HepG2 (cell line): ENCODE data around the gene DEFB113. TPM values are rescaled to one million over a fixed set of nuclear protein-coding genes. Genes with fewer than 3 reads are reported as not detected.

Source experiments
- ATAC-seq: fragments of 200-7000 bp; cut with Tn5 transposase; 3 replicates; pipeline ENCODE4 v1.9.1; 2020; ENCODE audit warnings: mild to moderate bottlenecking, moderate library complexity
- BruUV-seq: library from RNA; stranded (reverse); fragments of 400-500 nt; replicated peaks from 2 replicates; lab custom pipeline; 2021; lab: Mats Ljungman, UMichigan
- CTCF ChIA-PET: fragments of 300-600 bp; formaldehyde crosslinking; extraction: SDS; loops from one replicate; lab custom pipeline; 2021; ENCODE audit warnings: low total read pairs, inconsistent platforms, low intra/inter-chr PET ratio; lab: Yijun Ruan, JAX
- POLR2A ChIA-PET: fragments of 350-600 bp; sonication (Branson Sonifier 250); formaldehyde crosslinking; loops from one replicate; lab custom pipeline; 2020; ENCODE audit warnings: antibody characterized with exemption, inconsistent platforms; lab: Yijun Ruan, JAX
- DNase-seq: peaks from one replicate; pipeline ENCODE4 v3.0.0-alpha.2; 2015; ENCODE audit warnings: low spot score
- FAIRE-seq: peaks from 3 replicates; lab custom pipeline; 2011; peaks lifted over from hg19 to GRCh38; lab: Jason Lieb, UNC
- H2AFZ ChIP-seq: one replicate; pipeline ENCODE4 v1.6.1; 2011; ENCODE audit warnings: low read length, inconsistent platforms
- H3K27ac ChIP-seq: fragments of 300-600 bp; 3 replicates; pipeline ENCODE4 v1.8.0; 2011; ENCODE audit warnings: mixed run types, mild to moderate bottlenecking, mixed read lengths, low read length, inconsistent platforms; ENCODE audit not compliant: insufficient read depth; ENCODE audit errors: extremely low read length
- H3K27me3 ChIP-seq, 2 experiments: fragments of 200-600 bp in 1 of 2; 2 replicates in 1 of 2; 3 replicates in 1 of 2; pipeline versions ENCODE4 v1.6.0 to v1.8.0; 2011; ENCODE audit warnings: low read length in 2 of 2, mild to moderate bottlenecking in 2 of 2, moderate library complexity in 2 of 2, inconsistent platforms in 1 of 2; ENCODE audit not compliant: insufficient read depth in 2 of 2, control insufficient read depth in 1 of 2
- H3K36me3 ChIP-seq, 2 experiments: fragments of 200-600 bp in 1 of 2; replicated peaks in 1 of 2; 2 replicates in 1 of 2; 3 replicates in 1 of 2; pipeline versions ENCODE4 v1.5.1 to v1.8.0; 2011; ENCODE audit warnings: low read length in 2 of 2, inconsistent platforms in 1 of 2; ENCODE audit not compliant: insufficient read depth in 2 of 2, control insufficient read depth in 1 of 2
- H3K4me1 ChIP-seq: 2 replicates; pipeline ENCODE4 v1.5.1; 2012; ENCODE audit warnings: low read length, inconsistent platforms; ENCODE audit not compliant: insufficient read depth
- H3K4me2 ChIP-seq: 2 replicates; pipeline ENCODE4 v1.6.0; 2011; ENCODE audit warnings: low read depth, low read length, inconsistent platforms
- H3K4me3 ChIP-seq, 3 experiments: fragments of 200-600 bp in 1 of 3; sonication (generic), shearing (Covaris generic) in 1 of 3; replicated peaks in 1 of 3; 2 replicates each; pipeline ENCODE4 v1.5.1; 2011 to 2016; ENCODE audit warnings: low read length in 3 of 3, inconsistent platforms in 2 of 3, low read depth in 2 of 3, mild to moderate bottlenecking in 2 of 3, control low read depth in 1 of 3, mixed read lengths in 1 of 3; ENCODE audit not compliant: insufficient read depth in 1 of 3
- H3K79me2 ChIP-seq: one replicate; pipeline ENCODE4 v1.6.1; 2011; ENCODE audit warnings: low read length, inconsistent platforms; ENCODE audit not compliant: insufficient read depth
- H3K9ac ChIP-seq: 2 replicates; pipeline ENCODE4 v1.6.0; 2011; ENCODE audit warnings: mild to moderate bottlenecking, low read depth, low read length, inconsistent platforms; ENCODE audit not compliant: insufficient read depth
- H3K9me3 ChIP-seq: 2 replicates; pipeline ENCODE4 v1.5.1; 2012; ENCODE audit warnings: mild to moderate bottlenecking, low read length
- H4K20me1 ChIP-seq: 2 replicates; pipeline ENCODE4 v1.6.0; 2011; ENCODE audit warnings: inconsistent platforms, mild to moderate bottlenecking, low read length, moderate library complexity; ENCODE audit not compliant: insufficient read depth
- FOSL2 ChIP-seq: sonication (generic); formaldehyde crosslinking; IDR thresholded peaks from 2 replicates; pipeline ENCODE4 v1.4.0; 2020; ENCODE audit warnings: missing genetic modification reagents
- KLF11 ChIP-seq: IDR thresholded peaks from 2 replicates; pipeline ENCODE4 v1.6.1; 2016; ENCODE audit warnings: missing compliant biosample characterization
- KMT2B ChIP-seq: IDR thresholded peaks from 2 replicates; pipeline ENCODE4 v1.6.1; 2016; ENCODE audit warnings: missing genetic modification reagents, missing compliant biosample characterization
- MYC ChIP-seq: sonication (generic); formaldehyde crosslinking; IDR thresholded peaks from 2 replicates; pipeline ENCODE4 v1.9.0; 2021; ENCODE audit warnings: missing genetic modification reagents, borderline replicate concordance
- PHB2 ChIP-seq: fragments of 450-650 bp; IDR thresholded peaks from 2 replicates; pipeline ENCODE4 v1.6.1; 2018; ENCODE audit not compliant: partially characterized antibody
- POLR2G ChIP-seq: fragments of 200-400 bp; formaldehyde crosslinking; IDR thresholded peaks from 2 replicates; pipeline ENCODE4 v1.6.1; 2018; ENCODE audit warnings: mild to moderate bottlenecking, low read depth, low read length, moderate library complexity
- THAP9 ChIP-seq: sonication (generic); formaldehyde crosslinking; IDR thresholded peaks from 2 replicates; pipeline ENCODE4; 2020; ENCODE audit warnings: missing genetic modification reagents, mild to moderate bottlenecking, borderline replicate concordance
- ZNF333 ChIP-seq: sonication (generic); formaldehyde crosslinking; IDR thresholded peaks from 2 replicates; pipeline ENCODE4 v1.4.0; 2020; ENCODE audit warnings: mild to moderate bottlenecking, missing genetic modification reagents, borderline replicate concordance
- ZNF496 ChIP-seq: sonication (generic); formaldehyde crosslinking; IDR thresholded peaks from 2 replicates; pipeline ENCODE4 v1.8.1; 2023; ENCODE audit warnings: mild to moderate bottlenecking, moderate library complexity, missing genetic modification reagents; ENCODE audit not compliant: insufficient replicate concordance
- ZNF546 ChIP-seq: sonication (generic); formaldehyde crosslinking; conservative IDR thresholded peaks from 2 replicates; pipeline ENCODE4 v1.8.1; 2023; ENCODE audit warnings: mild to moderate bottlenecking, missing genetic modification reagents
- WGBS: methylation state at CpG from one replicate; pipeline ENCODE4 v1.1.6; 2017; ENCODE audit warnings: low lambda C conversion rate; 5-methylcytosine and 5-hydroxymethylcytosine counted together
- in situ Hi-C: cut with HindIII; loops from 2 replicates; pipeline ENCODE4 v1.10.0; 2017; ENCODE audit warnings: low pct_unique_long_range_greater_than_20kb; ENCODE audit not compliant: extremely low pct_ligation_motif_present
- intact Hi-C: fragments of 100-400 bp; cut with micrococcal nuclease; formaldehyde crosslinking; loops from one replicate; pipeline ENCODE4 v1.10.0; 2022; ENCODE audit not compliant: unreplicated experiment
- polyA plus RNA-seq, 8 experiments: library from polyadenylated mRNA; depleted of rRNA in 3 of 8; stranded (reverse) in 7 of 8; unstranded in 1 of 8; fragments of >200 nt; fragmentation: Illumina TruSeq in 4 of 8; extraction: Trizol in 4 of 8; gene quantifications; 2 replicates each; pipeline versions ENCODE4 v1.2.1 to v1.2.3, GENCODE V29; 2011 to 2016; ENCODE audit warnings: low read depth in 4 of 8, missing spikeins in 1 of 8, mixed read lengths in 1 of 8; ENCODE audit not compliant: insufficient read depth in 1 of 8
- total RNA-seq, 5 experiments: library from RNA; depleted of rRNA; stranded (reverse); fragments of >200 nt; fragmentation: Illumina TruSeq; extraction: Trizol; gene quantifications; 2 replicates each; pipeline ENCODE4 v1.2.3, GENCODE V29; 2016; ENCODE audit warnings: low read depth in 1 of 5
- TF ChIP-seq, protein P1 (sequence below): sonication (generic); formaldehyde crosslinking; IDR thresholded peaks from 2 replicates; pipeline ENCODE4 v1.4.0; 2020; ENCODE audit warnings: mild to moderate bottlenecking, missing genetic modification reagents
- TF ChIP-seq, protein P2 (sequence below): sonication (generic); formaldehyde crosslinking; IDR thresholded peaks from 2 replicates; pipeline ENCODE4 v1.5.0; 2020; ENCODE audit warnings: missing genetic modification reagents

DEFB113 gene
- total and polyA plus RNA-seq, 2 of the 13 experiments (the other 11 are each of a cell fraction or from before 2014, with no cell fraction given), result not detected

DNA sequence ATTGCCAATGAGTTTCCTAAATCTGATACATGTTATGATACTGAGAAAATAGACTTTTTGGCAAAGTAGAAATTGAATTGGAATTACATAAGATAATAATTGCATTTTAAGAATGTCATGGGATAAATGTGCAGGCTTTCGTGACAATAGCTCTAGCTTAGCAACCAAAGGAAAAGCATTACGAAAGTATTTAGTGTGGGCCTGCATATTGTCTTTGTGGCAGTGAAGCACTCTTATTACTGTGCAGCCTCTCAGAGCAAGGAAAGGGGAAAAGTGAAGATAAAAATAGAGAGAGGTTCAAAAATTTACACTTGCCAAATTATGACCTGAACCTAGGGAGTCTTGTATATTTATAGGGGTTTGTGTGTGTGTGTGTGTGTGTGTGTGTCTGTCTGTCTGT lies 12.6 kb upstream of the DEFB113 start:
- 8% methylated on average over 2 of the region's 2 CpGs for WGBS
- Histone ChIP-seq H2AFZ (no peak overlapping the region), H3K4me3 (no peak overlapping the region), H3K9me3 (no peaks in the 10 kb centered on the region), H3K36me3 (no peaks in the 10 kb centered on the region), H3K79me2 (no peaks in the 10 kb centered on the region), H3K9ac (no peak overlapping the region), H3K27me3 (no peaks in the 10 kb centered on the region), H3K4me2 (no peak overlapping the region), H3K4me1 (no peaks in the 10 kb centered on the region), H3K27ac (no peak overlapping the region), H4K20me1 (no peaks in the 10 kb centered on the region)
- in situ Hi-C loops, result no loop called here
- no peak for FAIRE-seq
- ChIA-PET CTCF (no interaction called here), POLR2A (no interaction called here)
- no peak for DNase-seq
- ATAC-seq, result no peak
- no peak for TF ChIP-seq KLF11
- TF ChIP-seq FOSL2 (CRISPR knock-in tag), result no peak
- no peak for TF ChIP-seq ZNF496 (CRISPR knock-in tag)
- TF ChIP-seq MYC (CRISPR knock-in tag), result no peak
- no peak for TF ChIP-seq ZNF333 (CRISPR knock-in tag)
- TF ChIP-seq, protein P1, sequence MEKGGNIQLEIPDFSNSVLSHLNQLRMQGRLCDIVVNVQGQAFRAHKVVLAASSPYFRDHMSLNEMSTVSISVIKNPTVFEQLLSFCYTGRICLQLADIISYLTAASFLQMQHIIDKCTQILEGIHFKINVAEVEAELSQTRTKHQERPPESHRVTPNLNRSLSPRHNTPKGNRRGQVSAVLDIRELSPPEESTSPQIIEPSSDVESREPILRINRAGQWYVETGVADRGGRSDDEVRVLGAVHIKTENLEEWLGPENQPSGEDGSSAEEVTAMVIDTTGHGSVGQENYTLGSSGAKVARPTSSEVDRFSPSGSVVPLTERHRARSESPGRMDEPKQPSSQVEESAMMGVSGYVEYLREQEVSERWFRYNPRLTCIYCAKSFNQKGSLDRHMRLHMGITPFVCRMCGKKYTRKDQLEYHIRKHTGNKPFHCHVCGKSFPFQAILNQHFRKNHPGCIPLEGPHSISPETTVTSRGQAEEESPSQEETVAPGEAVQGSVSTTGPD, result no peak
- TF ChIP-seq, protein P2, sequence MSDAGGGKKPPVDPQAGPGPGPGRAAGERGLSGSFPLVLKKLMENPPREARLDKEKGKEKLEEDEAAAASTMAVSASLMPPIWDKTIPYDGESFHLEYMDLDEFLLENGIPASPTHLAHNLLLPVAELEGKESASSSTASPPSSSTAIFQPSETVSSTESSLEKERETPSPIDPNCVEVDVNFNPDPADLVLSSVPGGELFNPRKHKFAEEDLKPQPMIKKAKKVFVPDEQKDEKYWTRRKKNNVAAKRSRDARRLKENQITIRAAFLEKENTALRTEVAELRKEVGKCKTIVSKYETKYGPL, result no peak
- TF ChIP-seq ZNF546 (CRISPR knock-in tag), result no peak
- no peak for TF ChIP-seq THAP9 (CRISPR knock-in tag)
- no peak for TF ChIP-seq KMT2B
- TF ChIP-seq POLR2G, result no peak
- TF ChIP-seq PHB2, result no peak
- intact Hi-C loops, result no loop called here
- no TSS peak for BruUV-seq
